Stomach (tissue), 9 donors: ENCODE results near the gene PYGB. TPM values are rescaled to one million over a fixed set of nuclear protein-coding genes. Genes with fewer than 3 reads are reported as not detected.

Experiments
- DNase-seq, 2 donors: peaks; one replicate each; pipeline versions ENCODE4 v3.0.0 to v3.0.0-alpha.2; 2013 to 2019
- H3K27ac ChIP-seq, 5 donors: fragments of 200-600 bp in 4 of 5; sonication (generic) in 4 of 5; one replicate each; pipeline ENCODE4 v1.5.1; 2013 to 2019; ENCODE audit warnings: mild to moderate bottlenecking in 1 of 5, moderate library complexity in 1 of 5
- H3K27me3 ChIP-seq, 3 donors: fragments of 200-600 bp; sonication (generic); one replicate each; pipeline ENCODE4 v1.5.1; 2017 to 2019; ENCODE audit warnings: mixed run types in 1 of 3
- H3K36me3 ChIP-seq, 4 donors: fragments of 200-600 bp; sonication (generic); 1 replicate in 3 of 4; 2 replicates in 1 of 4; pipeline ENCODE4 v1.5.1; 2016 to 2019
- H3K4me1 ChIP-seq, 4 donors: fragments of 200-600 bp; sonication (generic); one replicate each; pipeline ENCODE4 v1.5.1; 2016 to 2019
- H3K4me3 ChIP-seq, 4 donors: fragments of 200-600 bp; sonication (generic) in 3 of 4; one replicate each; pipeline ENCODE4 v1.5.1; 2016 to 2019; ENCODE audit warnings: mild to moderate bottlenecking in 1 of 4
- H3K9me3 ChIP-seq, 4 donors: fragments of 200-600 bp; sonication (generic); one replicate each; pipeline ENCODE4 v1.5.1; 2016 to 2019
- EP300 ChIP-seq: sonication (generic); formaldehyde crosslinking; IDR thresholded peaks from one replicate; pipeline ENCODE4 v1.6.1; 2017; ENCODE audit warnings: antibody characterized with exemption
- POLR2A ChIP-seq, 4 donors: fragments of 450-650 bp; IDR thresholded peaks; one replicate each; pipeline ENCODE4 v1.6.1; 2016; ENCODE audit warnings: antibody characterized with exemption in 4 of 4, control low read depth in 2 of 4, mild to moderate bottlenecking in 1 of 4, moderate library complexity in 1 of 4
- POLR2AphosphoS5 ChIP-seq, 3 donors: sonication (generic); formaldehyde crosslinking; IDR thresholded peaks; one replicate each; pipeline ENCODE4 v1.6.1; 2016; ENCODE audit warnings: antibody characterized with exemption in 3 of 3
- WGBS, 5 donors: extraction: QIAGEN DNeasy Blood & Tissue Kit in 3 of 5; methylation state at CpG; one replicate each; pipeline versions ENCODE4 v1.1.5 to v1.1.7; 2013 to 2018; 5-methylcytosine and 5-hydroxymethylcytosine counted together
- intact Hi-C: fragments of 100-400 bp; cut with DNase I; formaldehyde crosslinking; loops from one replicate; pipeline ENCODE4 v1.15.1; 2023; ENCODE audit warnings: low total_unique reads
- polyA plus RNA-seq, 3 donors: library from polyadenylated mRNA; stranded (reverse); fragments of 200-250 nt; gene quantifications; one replicate each; pipeline ENCODE4 v1.2.3, GENCODE V29; 2013
- total RNA-seq, 5 donors: library from RNA; depleted of rRNA; stranded (reverse); fragments of >200 nt; gene quantifications; one replicate each; pipeline versions ENCODE4 v1.1.0 to v1.2.3, GENCODE V29; 2014 to 2016
- TF ChIP-seq, protein P1 (sequence below), 7 experiments: fragments of 450-650 bp in 4 of 7; fragments of 200-600 bp in 3 of 7; sonication (generic) in 3 of 7; IDR thresholded peaks; one replicate each; pipeline ENCODE4 v1.5.1; 2016 to 2019; ENCODE audit warnings: antibody characterized with exemption in 7 of 7, control low read depth in 2 of 7, mild to moderate bottlenecking in 1 of 7
- donor health status: healthy with polysubstance abuse.
- donor health status: Bipolar disorder and iron deficiency.
- donor health status: healthy.

Gene PYGB
- total and polyA plus RNA-seq, 8 donors, result 23.1 to 116 (median 49.5) TPM

DNA sequence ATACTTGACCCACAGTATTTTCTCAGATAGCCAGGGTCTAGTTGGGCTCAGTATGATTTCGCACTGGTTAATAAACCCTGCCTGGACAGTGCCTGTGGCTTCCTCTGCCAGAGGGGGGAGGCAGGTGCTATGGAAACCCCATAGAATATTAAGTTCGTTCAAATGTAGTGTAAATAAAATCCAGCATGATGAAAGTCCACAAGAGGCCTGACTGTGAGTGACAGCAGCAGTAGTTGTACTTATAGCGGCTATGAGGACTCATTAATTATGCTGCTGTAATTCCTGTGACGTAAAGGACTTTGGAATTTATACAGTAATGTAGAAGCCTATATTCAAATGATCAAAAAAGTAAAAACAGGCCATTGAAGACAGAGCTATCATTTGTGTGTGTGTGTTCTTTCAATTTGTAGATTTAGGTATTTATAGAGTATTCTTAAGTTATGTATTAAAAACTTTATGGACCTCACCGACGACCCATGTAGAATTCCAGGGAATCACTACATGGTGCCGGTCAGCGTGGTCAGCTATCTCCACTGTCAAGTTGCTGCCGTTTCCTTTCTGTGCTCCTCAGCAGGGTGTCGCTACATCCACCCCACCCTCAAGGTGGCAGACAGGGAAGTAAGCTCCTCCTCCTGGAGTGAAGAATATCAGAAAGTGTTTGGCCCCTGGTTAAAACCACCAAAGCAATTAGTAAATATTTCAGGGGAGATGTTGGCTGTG, 10.0 kb downstream of the PYGB start:
- TF ChIP-seq EP300 (no peak), POLR2AphosphoS5 (IDR thresholded peaks at IDR 0.05) (no peak), POLR2A (IDR thresholded peaks at IDR 0.05) (no peak)
- TF ChIP-seq, protein P1, sequence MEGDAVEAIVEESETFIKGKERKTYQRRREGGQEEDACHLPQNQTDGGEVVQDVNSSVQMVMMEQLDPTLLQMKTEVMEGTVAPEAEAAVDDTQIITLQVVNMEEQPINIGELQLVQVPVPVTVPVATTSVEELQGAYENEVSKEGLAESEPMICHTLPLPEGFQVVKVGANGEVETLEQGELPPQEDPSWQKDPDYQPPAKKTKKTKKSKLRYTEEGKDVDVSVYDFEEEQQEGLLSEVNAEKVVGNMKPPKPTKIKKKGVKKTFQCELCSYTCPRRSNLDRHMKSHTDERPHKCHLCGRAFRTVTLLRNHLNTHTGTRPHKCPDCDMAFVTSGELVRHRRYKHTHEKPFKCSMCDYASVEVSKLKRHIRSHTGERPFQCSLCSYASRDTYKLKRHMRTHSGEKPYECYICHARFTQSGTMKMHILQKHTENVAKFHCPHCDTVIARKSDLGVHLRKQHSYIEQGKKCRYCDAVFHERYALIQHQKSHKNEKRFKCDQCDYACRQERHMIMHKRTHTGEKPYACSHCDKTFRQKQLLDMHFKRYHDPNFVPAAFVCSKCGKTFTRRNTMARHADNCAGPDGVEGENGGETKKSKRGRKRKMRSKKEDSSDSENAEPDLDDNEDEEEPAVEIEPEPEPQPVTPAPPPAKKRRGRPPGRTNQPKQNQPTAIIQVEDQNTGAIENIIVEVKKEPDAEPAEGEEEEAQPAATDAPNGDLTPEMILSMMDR (IDR thresholded peaks at IDR 0.05), result no peak
- peaks cover 18 to 56% (median 43%) of the 10 kb centered on the region in 4 donors for H3K4me1 ChIP-seq

DNA sequence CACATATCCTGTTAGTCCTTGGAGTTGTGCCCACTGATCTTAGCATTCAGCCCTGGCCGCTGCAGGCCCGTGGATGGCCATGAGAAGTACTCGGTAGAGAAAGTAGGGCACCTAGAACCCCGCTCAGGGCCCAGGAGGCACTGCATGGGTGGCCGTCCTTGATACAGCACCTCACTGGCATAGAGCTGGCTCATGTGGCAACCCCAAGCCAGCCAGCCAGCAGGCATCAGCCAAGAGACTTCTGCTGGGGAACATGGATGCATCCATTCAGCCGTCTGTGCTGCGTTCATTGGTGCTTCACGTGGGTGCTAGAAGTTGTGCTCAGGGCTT, 10.6 kb downstream of the PYGB start:
- Histone ChIP-seq H3K27ac (no peak overlapping the region), H3K9me3 (no peaks in the 10 kb centered on the region), H3K4me1 (peaks cover 18 to 51% (median 40%) of the 10 kb centered on the region in 4 donors), H3K36me3 (peaks cover 17 to 36% (median 32%) of the 10 kb centered on the region in 4 donors), H3K4me3 (no peak overlapping the region), H3K27me3 (no peaks in the 10 kb centered on the region)
- no peak for TF ChIP-seq POLR2AphosphoS5 (IDR thresholded peaks at IDR 0.05)
- no peak for TF ChIP-seq POLR2A (IDR thresholded peaks at IDR 0.05)
- no peak for TF ChIP-seq EP300
- TF ChIP-seq, protein P1 (IDR thresholded peaks at IDR 0.05), result no peak
- WGBS, 5 donors, result 18 to 80% (median 64%) methylated on average over 4 to 8 of the region's 8 CpGs
- DNase-seq, result no peak
- intact Hi-C loops, result no loop called here

More for the DNA sequence above, 10.0 kb downstream of the PYGB start:
- Histone ChIP-seq H3K4me3 (no peak overlapping the region), H3K27me3 (no peaks in the 10 kb centered on the region), H3K9me3 (no peaks in the 10 kb centered on the region), H3K27ac (no peak overlapping the region), H3K36me3 (peaks cover 17 to 36% (median 32%) of the 10 kb centered on the region in 4 donors)
- DNase-seq, result no peak
- WGBS, 5 donors, result 61 to 75% (median 72%) methylated on average over 10 of the region's 10 CpGs
- intact Hi-C loops, result no loop called here

DNA sequence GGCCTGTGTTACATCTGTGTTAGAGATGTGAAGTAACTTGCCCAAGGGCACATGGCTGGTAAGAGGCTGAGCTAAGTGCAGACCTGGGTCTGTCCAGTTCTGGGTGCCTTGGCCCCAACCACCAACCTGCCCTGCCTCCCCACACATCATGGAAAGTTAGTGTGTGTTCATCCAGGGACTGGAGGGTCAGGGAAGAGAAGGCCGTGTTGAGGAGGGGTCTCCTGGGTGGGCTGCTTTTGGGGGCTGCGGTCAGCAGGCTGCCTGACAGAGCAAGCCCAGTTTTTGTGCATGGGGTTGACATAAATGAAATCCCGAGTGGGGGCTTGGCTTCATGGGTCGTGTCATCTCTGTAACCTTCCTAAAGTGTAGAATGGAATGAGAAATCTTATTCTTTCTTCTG, 10.9 kb downstream of the PYGB start:
- Histone ChIP-seq H3K4me1 (peaks cover 18 to 48% (median 38%) of the 10 kb centered on the region in 4 donors), H3K36me3 (peaks cover 17 to 36% (median 32%) of the 10 kb centered on the region in 4 donors), H3K4me3 (no peak overlapping the region), H3K27ac (no peak overlapping the region), H3K9me3 (no peaks in the 10 kb centered on the region), H3K27me3 (no peaks in the 10 kb centered on the region)
- 70 to 89% (median 83%) methylated on average over 4 of the region's 4 CpGs for WGBS, 5 donors
- no peak for DNase-seq
- TF ChIP-seq POLR2AphosphoS5 (IDR thresholded peaks at IDR 0.05) (no peak), EP300 (no peak), POLR2A (IDR thresholded peaks at IDR 0.05) (no peak)
- TF ChIP-seq, protein P1 (IDR thresholded peaks at IDR 0.05), result no peak
- intact Hi-C loops, result no loop called here

DNA sequence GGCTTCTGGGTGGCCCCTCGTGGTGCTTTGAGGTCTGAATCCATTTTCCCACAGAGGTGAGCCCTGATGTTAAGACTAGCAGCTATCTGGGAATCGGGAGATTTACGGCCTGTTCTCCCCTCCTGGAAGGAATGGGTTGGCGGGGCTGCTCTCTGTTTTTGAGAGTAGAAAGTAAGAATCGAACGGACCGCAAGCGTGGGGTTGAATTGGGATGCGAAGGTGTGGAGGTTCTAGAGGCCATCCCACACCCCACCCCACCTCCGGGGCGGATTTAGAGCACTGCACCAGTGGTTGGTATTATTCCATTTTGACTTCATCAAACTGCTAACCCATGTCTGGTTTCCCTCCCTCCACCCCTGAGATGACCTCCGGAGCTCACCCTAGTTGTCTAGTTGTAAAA, 11.5 kb downstream of the PYGB start:
- no peaks in the 10 kb centered on the region for H3K27me3 ChIP-seq
- TF ChIP-seq POLR2A (IDR thresholded peaks at IDR 0.05) (no peak), EP300 (no peak), POLR2AphosphoS5 (IDR thresholded peaks at IDR 0.05) (no peak)
- TF ChIP-seq, protein P1 (IDR thresholded peaks at IDR 0.05), result no peak
- H3K36me3 ChIP-seq, result peaks cover 17 to 36% (median 32%) of the 10 kb centered on the region in 4 donors
- no peak overlapping the region for H3K4me3 ChIP-seq
- WGBS, 5 donors, result 88 to 97% (median 93%) methylated on average over 12 of the region's 12 CpGs
- H3K27ac ChIP-seq, result no peak overlapping the region
- peaks cover 14 to 42% (median 35%) of the 10 kb centered on the region in 4 donors for H3K4me1 ChIP-seq
- intact Hi-C loops, result no loop called here
- no peaks in the 10 kb centered on the region for H3K9me3 ChIP-seq
- DNase-seq, result no peak
